ENCODE data around the gene PIAS2. TPM values are rescaled to one million over a fixed set of nuclear protein-coding genes. Genes with fewer than 3 reads are reported as not detected.

The PIAS2 gene
- total and polyA plus RNA-seq, 2 of the 13 experiments (the other 11 are each of a cell fraction or from before 2014, with no cell fraction given) = 12.2 to 12.7 TPM

DNA sequence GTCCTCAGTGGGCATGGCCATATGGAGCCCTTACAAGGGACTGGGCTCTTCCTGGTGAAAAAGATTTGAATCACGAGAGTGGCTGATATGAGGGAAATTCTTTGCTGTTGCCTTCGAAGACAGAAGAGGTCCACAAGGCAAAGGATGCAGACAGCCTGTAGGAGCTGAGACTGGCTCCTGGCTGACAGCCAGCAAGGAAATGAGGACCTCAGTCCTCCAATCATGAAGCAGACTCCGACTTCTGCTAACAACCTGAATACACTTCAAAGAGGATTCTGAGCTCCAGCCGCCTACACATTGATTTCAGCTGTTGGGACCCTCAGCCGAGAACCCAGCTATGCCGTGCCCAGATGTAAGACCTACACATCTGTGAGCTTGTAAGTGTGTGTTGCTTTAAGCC, 157.4 kb downstream of the PIAS2 start:
- H3K4me3 ChIP-seq (replicated peaks in 1 of 3; ENCODE audit: insufficient read depth in 1 of 3, low read depth in 2 of 3, low read length in 3 of 3) = no peak overlapping the region
- H4K20me1 ChIP-seq (ENCODE audit: insufficient read depth, low read length) = no peaks in the 10 kb centered on the region
- no TSS peak for BruUV-seq (replicated peaks)
- H3K27ac ChIP-seq (ENCODE audit: extremely low read length, insufficient read depth, low read length) = no peak overlapping the region
- intact Hi-C loops (cut with micrococcal nuclease; ENCODE audit: unreplicated experiment) = no loop called here
- H3K79me2 ChIP-seq (ENCODE audit: insufficient read depth, low read length) = no peaks in the 10 kb centered on the region
- ATAC-seq (no peak), FAIRE-seq (no peak), DNase-seq (ENCODE audit: low spot score) (no peak)
- H3K4me2 ChIP-seq (ENCODE audit: low read depth, low read length) = no peak overlapping the region
- no peak overlapping the region for H3K9ac ChIP-seq (ENCODE audit: insufficient read depth, low read depth, low read length)
- in situ Hi-C loops (cut with HindIII; ENCODE audit: extremely low pct_ligation_motif_present, low pct_unique_long_range_greater_than_20kb) = no loop called here
- ChIA-PET CTCF (ENCODE audit: low intra/inter-chr PET ratio, low total read pairs) (no interaction called here), POLR2A (no interaction called here)
- H2AFZ ChIP-seq (ENCODE audit: low read length) = no peak overlapping the region
- 0% methylated on average over 6 of the region's 6 CpGs for WGBS (ENCODE audit: low lambda C conversion rate)
- no peaks in the 10 kb centered on the region for H3K36me3 ChIP-seq (replicated peaks in 1 of 2; ENCODE audit: control insufficient read depth in 1 of 2, insufficient read depth in 2 of 2, low read length in 2 of 2)
- H3K4me1 ChIP-seq (ENCODE audit: insufficient read depth, low read length) = no peaks in the 10 kb centered on the region
- H3K27me3 ChIP-seq (ENCODE audit: control insufficient read depth in 1 of 2, insufficient read depth in 2 of 2, low read length in 2 of 2) = peaks cover 3 to 38% of the 10 kb centered on the region in 2 experiments; a peak in 4 of 5 replicates
- TF ChIP-seq XBP1 (CRISPR knock-in tag; IDR thresholded peaks at IDR 0.05) (no peak), HMGA1 (CRISPR knock-in tag; conservative IDR thresholded peaks at IDR 0.05) (no peak), ZNF101 (CRISPR knock-in tag; IDR thresholded peaks at IDR 0.05; ENCODE audit: borderline replicate concordance, low read depth) (no peak), ZSCAN20 (CRISPR knock-in tag; IDR thresholded peaks at IDR 0.05; ENCODE audit: borderline replicate concordance) (no peak), SRSF9 (IDR thresholded peaks at IDR 0.05; ENCODE audit: borderline replicate concordance, insufficient read depth, low read depth, low read length, poor library complexity, severe bottlenecking) (no peak), PTBP1 (IDR thresholded peaks at IDR 0.05; ENCODE audit: low read depth, low read length, poor library complexity, severe bottlenecking) (no peak)
- H3K9me3 ChIP-seq (ENCODE audit: low read length) = no peaks in the 10 kb centered on the region

DNA sequence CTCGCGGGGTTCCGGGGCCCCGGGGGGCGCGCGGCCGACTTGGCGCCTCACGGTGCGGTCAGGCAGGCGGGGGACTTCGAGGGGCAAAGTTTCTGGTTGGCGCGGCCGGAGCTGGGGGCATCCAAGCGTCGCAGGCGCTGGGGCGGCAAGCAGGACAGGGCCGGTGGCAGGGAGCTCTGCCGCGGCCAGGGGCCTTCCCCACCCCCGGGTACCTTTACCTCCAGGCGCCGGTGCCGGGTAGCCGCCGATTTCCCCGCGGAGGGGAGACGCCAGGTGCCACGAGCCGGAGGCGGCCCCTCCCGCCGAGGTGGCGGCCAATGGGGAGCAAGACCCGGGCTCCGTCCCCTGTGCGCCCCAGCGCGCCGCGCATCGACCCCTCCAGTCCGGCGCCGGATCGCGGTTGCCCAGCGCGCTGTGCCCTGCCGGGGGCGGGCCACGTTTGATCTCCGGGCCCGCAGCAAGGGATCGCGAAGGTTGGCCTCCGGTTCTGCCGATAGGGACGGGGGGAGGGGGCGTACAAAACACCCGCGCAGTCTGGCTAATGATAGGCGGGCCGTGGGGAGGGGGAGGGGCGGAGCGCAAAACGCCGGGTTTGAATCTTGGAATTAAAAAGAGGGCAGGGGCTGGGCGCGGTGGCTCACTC, 160.6 kb downstream of the PIAS2 start, which contains the start of gene ST8SIA5:
ST8SIA5 (minus strand) TSS at position 495 of the 643 bp plus-strand sequence. CDS start 545 bp downstream, outside the sequence.
- Histone ChIP-seq H3K4me1 (ENCODE audit: insufficient read depth, low read length) (no peaks in the 10 kb centered on the region), H3K4me2 (ENCODE audit: low read depth, low read length) (no peak within 1 kb of the TSS), H3K9me3 (ENCODE audit: low read length) (no peaks in the 10 kb centered on the region), H3K27ac (ENCODE audit: extremely low read length, insufficient read depth, low read length) (no peak within 1 kb of the TSS), H3K9ac (ENCODE audit: insufficient read depth, low read depth, low read length) (no peak within 1 kb of the TSS), H3K27me3 (ENCODE audit: control insufficient read depth in 1 of 2, insufficient read depth in 2 of 2, low read length in 2 of 2) (peaks cover 5 to 53% of the 10 kb centered on the region in 2 experiments; a peak in 4 of 5 replicates), H4K20me1 (ENCODE audit: insufficient read depth, low read length) (no peaks in the 10 kb centered on the region), H3K4me3 (replicated peaks in 1 of 3; ENCODE audit: insufficient read depth in 1 of 3, low read depth in 2 of 3, low read length in 3 of 3) (no peak within 1 kb of the TSS), H3K79me2 (ENCODE audit: insufficient read depth, low read length) (no peaks in the 10 kb centered on the region), H2AFZ (ENCODE audit: low read length) (no peak within 1 kb of the TSS), H3K36me3 (replicated peaks in 1 of 2; ENCODE audit: control insufficient read depth in 1 of 2, insufficient read depth in 2 of 2, low read length in 2 of 2) (no peaks in the 10 kb centered on the region)
- in situ Hi-C loops (cut with HindIII; ENCODE audit: extremely low pct_ligation_motif_present, low pct_unique_long_range_greater_than_20kb) (no loop called here), intact Hi-C loops (cut with micrococcal nuclease; ENCODE audit: unreplicated experiment) (no loop called here)
- TF ChIP-seq HNF1A (IDR thresholded peaks at IDR 0.05; ENCODE audit: low read depth) (no peak), HNF1A (CRISPR knock-in tag; IDR thresholded peaks at IDR 0.05; ENCODE audit: borderline replicate concordance) (no peak)
- no peak for DNase-seq (ENCODE audit: low spot score)
- no TSS peak for BruUV-seq (replicated peaks)
- ATAC-seq = no peak
- FAIRE-seq = no peak
- ChIA-PET CTCF (ENCODE audit: low intra/inter-chr PET ratio, low total read pairs) (no interaction called here), POLR2A (no interaction called here)
- 20% methylated on average over 35 of the region's 74 CpGs for WGBS (ENCODE audit: low lambda C conversion rate)
